GM19463 (cell line): Measurements from ENCODE around the gene POTEF.
"Not testable (repeated sequence)": the region's sequence is repeated elsewhere in the genome, so short reads cannot be mapped to it uniquely, and the experiment has no call there.

ENCODE experiments used
- ATAC-seq: cut with Tn5 transposase; IDR thresholded peaks from one replicate; pipeline ENCODE4 v1.9.1; 2021; ENCODE audit warnings: mild to moderate bottlenecking, moderate library complexity; ENCODE audit not compliant: unreplicated experiment

Gene POTEF

DNA sequence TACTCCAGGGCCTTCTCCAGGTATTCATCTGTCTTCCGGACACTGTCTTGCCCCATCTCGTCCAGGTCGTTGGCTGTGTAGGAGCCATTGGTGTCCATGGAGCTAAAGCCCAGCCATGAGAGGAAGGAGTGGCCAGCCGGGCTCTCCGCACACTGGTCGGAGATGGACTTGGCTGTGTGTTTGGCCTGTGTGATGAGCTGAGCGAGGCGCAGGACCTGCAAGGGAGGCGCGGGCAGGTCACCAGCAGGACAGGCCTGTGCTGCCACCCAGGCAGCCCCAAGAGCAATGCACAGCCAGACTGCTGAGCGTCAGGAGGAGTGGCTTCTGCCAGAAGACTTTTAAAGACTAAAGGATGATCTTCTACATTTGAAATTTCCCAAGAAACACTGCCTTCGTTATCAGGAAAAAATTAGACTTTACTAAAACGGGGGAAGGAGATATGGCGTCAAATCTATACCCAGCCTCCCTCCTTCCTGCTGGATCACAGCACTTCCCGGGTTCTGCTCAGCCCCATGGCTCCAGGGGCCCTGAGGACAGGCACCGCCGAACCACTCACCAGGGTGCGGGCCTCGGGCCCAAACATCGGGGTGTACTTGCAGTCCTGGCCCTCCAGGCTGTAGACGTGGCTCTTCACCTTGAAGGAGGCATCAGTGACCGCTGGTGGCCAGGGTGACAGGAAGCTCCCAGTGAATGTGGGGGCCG, 24.9 kb upstream of the POTEF start:
- not testable (repeated sequence) for ATAC-seq

DNA sequence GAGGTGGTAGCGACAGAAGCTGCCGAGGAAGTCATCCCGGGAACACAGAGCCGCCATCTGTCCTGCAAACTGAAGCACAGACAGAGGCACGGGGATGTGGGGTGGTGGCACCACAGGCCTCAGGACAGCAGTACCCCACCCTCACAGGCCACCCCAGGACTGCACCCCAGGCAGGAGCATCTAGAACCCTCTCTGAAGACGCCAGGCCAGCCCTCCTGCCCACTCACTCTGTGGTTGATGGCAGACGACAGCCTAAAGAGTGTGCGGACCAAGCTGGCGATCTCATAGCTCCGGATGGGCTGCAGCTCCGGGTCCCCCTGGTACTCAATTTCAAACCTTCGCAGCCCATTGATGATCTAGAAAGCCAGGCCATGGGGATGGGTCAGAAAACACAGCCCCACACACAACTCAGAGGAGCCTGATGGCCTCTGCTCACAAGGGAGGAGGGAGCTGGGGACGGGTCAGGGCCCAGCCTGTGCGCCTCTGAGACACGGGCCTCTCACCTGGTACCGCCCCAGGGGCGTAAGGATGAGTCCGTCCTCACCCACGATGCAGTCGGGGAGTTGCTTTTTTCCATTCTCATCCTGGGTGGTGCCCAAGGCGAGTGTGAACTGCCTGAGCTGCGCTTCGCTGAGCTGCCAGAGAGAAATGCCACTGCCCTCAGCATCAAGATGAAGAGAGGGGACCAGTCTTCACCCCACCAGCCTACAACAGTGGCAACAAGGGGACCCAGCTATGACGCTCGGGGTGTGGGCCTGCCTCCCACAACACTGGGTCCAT, 24.0 kb upstream of the POTEF start:
- ATAC-seq = no peak

DNA sequence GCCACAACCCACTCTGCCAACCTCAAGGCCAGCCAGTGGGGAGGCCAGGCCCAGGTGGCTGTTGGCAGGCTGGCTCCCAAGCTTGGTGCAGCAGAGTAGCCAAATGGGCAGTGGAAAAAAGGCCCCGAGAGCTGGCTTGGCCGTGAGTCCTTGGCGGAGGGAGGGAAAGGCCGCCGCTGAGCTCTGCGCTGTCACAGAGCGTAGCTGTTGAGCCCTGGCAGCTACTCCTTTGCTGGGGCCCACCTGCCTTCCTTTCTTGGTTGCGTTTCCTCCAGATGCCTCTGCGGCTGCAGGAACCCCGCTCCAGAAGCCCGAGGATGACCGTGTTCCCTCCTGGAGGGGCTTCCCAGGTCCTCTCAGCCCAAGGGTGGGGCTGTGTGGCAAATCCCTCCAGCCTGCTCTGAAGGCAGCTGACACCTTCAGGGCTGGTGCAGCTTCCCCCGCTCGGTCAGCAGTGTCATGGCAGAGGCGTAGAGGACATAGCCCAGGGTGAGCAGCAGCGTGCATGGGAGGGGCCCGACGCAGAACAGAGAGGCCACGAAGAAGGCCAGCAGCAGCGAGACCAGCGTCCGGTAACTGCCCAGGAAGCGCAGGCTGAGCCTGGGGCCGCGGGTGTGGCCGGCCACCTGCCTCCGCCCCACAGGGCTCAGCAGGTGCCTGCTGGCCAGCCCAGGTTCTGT, 23.3 kb upstream of the POTEF start:
- not testable (repeated sequence) for ATAC-seq

DNA sequence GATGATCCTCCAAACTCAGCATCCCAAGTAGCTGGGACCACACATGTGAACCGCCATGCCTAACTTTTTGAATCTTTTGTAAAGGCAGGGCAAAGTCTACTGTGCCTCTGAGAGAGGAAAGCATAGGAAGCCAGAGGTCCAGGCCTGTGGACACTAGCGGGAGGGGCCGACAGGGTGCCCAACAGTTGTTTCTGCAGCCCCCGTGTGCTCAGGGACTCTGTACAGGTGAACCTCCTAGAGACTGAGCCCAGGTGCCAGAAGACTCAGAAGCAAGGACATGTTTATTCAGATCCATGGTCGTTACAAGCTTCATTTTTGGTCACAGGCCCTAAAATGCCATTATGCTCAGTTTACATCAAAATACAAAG, 22.1 kb upstream of the POTEF start:
- ATAC-seq = not testable (repeated sequence)

DNA sequence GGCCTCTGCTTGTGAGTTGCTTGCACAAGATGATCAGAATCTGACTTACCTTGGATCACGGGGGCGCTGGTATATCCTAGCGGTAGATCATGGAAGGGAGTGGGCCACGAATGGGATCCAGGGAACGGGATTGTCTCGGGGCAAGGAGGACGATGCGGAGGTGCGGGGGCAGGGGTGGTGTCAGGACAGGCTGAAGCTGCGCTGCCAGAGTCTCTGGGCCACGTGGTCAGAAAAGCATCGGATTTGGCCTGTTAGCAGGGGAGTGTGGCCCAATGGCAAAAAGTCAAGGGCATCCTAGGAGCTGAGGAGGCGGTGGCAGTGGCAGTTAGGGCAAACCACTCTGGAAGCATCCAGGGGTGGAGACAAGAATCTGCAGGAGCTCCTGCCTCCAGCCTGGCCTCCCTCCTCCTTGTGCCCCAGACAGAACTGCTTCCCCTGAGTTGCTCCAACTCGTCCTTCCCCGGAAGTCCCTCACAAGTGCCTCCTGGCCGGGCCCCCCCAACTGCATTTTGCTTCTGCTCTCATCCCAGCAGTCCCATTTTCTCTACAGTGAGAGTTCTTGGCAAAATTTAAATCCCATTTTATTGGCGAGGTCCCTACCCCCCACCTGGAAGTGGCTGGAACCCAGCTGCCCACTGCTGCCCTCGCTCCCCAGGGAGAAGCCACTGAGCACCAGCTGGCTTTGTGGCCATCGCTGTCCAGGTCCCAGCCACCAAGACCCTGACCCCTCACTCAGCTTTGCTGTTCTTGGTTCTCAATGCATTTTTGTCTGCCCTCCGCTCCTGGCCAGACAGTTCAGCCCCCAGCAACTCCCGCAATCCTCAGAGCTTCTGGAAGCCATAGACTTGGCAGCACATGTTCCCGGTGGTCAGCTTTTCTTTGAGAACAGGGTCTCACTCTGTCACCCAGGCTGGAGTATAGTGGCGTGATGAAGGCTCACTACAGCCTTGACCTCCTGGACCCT, 21.4 kb upstream of the POTEF start:
- no peak for ATAC-seq

DNA sequence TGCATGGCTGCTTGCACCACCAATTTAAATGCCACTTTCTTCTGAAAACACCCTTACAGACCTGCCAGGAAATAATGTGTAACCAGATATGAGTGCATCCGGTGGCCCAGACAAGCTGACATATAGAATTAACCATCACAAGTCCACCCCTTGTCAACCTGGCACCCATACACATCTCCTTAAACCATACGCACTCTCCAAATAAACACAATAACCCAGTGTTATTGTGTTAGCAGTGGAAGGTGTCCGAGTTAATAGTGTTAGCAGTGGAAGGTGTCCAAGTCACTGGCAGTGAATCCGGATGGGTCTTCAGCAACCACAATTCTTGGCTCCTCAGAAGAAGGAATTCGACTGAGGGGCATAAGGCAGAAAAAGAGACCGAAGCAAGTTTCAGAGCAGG, 19.5 kb upstream of the POTEF start:
- not testable (repeated sequence) for ATAC-seq

DNA sequence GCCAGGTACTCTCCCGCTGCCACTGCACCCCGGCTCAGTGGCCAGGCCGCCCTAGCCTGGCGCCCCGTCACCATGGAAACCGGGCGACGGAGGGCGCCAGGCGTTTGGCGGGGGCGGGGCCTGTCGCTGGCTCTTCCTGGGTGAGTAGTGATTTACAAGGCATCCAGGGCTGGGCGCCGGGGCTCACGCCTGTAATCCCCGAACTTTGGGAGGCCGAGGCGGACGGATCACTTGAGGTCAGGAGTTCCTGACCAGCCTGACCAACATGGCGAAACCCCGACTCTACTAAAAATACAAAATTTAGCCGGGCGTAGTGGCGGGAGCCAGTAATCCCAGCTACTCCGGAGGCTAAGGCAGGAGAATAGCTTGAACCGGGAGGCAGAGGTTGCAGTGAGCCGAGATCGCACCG, 16.0 kb upstream of the POTEF start, which contains the start of gene CCDC74B:
Gene CCDC74B, minus strand, starts transcription at position 107 of the 409 bp plus-strand sequence. CDS start 116 bp downstream, outside the sequence.
- peak; percentile 96 for ATAC-seq

DNA sequence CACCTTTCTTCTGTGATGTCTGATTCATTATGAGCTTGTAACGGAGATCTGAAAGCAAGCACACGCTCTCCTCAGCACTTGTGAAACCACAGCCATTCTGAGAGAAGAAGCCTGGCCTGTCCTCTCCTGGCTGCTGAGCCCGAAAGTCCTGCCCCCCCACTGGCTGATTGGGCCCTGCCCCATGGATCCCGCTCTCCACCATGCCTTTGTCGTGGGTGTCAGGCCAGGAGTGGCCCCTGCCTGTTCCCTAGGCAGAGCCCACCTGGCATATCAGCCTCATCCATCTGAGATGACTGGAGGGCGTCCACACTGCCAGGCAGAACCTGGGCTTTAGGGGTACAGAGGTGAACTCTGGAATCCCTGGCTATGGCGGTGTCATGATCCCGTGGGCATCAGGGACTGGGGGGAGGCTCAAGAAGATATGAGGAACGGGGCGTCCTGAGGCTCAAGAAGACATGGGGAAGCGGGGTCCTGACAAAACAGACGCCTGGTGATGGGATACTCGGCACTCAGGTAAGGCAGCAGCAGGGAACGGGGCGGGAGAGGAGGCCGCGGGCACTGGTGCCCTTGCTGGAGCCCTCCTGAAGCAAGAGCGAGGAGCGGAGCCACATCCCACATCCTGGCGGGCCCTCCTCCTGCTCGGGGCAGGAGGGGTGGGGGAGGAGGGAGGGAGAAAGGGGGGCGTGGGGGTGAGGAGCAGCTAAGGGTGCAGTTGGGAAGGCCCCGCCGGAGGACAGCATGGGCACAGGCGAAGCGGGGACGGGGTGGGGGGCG, 14.4 kb upstream of the POTEF start:
- ATAC-seq = not testable (repeated sequence)

DNA sequence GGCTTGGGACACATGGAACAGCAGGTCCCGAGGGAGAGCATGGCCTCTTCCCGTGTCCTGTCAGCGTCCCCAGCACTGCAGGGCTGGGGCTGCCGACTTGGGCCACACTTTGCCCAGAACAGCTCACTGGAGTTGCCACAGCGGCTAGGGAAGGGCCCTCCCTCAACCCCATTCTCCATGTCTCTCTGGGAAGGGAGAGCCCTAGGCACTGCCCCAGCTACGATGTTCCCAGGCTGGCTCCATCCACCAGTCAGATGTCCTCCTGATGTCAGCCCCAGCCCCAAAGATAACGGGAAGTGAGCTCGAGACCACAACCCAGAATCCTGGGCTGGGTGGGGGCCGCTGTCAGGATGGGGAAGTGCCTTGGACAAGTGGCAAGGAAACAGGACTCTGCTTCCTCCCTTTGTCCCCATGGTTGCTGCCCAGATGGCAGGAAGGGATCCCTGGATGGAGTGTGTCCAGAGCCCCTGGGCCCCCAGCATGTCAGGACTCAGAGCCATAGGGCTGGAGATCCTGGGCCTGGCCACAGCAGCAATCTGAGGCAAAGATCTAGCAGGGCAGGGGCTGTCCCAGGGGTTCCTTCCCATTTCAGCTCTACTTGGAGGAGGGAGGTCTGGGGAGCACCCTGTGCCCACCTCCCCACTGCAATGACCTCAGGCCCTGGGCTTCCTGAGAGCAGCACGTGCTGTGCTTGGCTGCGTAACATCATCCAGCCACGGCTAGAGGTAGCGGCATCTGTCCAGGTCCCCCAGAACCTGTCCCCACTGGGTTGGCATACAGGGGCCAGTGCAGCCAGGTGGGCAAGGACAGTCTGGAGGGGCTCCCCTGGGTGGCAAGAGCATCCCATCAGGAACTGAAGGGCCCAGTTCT, 13.6 kb upstream of the POTEF start:
- not testable (repeated sequence) for ATAC-seq

DNA sequence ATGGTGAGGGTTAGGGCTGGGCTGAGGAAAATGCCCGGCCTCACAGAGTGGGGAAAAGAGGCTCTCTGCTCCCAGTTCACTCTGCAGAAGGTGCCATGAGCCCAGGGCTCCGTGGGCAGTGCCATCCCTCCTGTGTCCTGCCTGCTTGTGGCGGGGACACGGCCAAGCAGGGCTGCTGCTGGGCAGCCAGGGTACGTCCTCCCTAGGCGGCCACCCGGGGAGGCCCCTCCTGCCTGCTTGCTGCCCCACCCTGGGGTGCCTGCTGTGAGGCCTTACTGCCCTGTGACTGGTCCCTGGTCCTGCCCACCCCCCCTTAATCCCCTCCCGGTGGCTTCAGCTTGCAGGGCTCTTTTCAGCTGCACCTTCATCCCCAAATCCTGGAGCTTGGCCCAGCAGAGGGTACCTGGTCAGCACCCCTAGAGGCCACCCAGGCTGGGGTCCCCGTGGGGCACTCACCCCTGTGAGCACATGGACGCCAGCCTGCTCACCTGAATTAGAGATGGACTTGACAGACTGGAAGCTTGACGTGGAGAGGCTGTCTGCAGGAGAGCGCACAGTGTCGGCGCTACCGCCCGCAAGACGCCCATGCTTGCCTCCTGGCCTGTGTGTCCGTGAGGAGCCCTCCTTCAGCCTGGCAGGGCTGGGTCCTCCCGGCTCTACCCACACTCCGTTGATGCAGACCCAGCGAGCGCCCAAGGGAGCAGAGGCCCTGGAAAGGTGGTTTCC, 12.8 kb upstream of the POTEF start:
- ATAC-seq = not testable (repeated sequence)

DNA sequence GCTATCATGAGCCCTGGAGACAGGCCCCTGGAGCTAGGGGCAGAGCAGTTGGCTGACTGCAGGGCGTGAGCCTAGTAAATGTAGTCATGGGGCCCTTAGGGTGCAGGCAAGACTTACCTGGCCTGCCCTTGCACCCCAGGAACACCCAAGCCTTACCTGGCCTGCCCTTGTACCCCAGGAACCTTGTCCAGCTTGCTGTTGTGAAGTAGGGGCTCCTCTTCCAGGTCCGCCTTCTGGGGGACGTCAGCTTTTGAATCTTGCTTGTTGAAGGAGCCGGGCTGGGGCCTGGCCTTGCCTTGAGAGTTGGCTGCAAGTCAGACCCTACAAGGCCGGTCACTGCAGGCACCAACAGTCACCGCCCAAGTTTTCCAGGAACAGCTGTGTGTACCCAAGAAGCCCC, 12.0 kb upstream of the POTEF start:
- not testable (repeated sequence) for ATAC-seq

DNA sequence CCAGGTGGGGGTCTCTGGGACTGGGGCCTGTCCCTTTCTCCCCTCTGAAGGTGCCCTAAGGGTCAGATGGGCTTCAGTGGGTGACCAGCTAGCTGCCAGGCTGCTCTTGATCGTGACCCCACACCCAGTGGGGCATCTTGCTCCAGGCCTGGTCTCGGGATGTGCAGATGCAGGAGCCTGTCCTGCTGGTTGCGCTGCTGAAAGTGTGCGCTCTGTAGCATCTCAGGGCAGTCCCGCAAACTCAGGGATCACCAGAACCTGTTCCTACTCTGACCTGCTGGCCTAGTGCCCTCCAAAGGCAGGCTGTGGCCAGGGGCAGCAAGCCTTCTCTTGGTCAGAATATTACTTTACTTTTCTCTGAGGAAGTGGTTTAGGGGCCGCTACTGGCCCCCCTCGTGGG, 11.5 kb upstream of the POTEF start:
- not testable (repeated sequence) for ATAC-seq

DNA sequence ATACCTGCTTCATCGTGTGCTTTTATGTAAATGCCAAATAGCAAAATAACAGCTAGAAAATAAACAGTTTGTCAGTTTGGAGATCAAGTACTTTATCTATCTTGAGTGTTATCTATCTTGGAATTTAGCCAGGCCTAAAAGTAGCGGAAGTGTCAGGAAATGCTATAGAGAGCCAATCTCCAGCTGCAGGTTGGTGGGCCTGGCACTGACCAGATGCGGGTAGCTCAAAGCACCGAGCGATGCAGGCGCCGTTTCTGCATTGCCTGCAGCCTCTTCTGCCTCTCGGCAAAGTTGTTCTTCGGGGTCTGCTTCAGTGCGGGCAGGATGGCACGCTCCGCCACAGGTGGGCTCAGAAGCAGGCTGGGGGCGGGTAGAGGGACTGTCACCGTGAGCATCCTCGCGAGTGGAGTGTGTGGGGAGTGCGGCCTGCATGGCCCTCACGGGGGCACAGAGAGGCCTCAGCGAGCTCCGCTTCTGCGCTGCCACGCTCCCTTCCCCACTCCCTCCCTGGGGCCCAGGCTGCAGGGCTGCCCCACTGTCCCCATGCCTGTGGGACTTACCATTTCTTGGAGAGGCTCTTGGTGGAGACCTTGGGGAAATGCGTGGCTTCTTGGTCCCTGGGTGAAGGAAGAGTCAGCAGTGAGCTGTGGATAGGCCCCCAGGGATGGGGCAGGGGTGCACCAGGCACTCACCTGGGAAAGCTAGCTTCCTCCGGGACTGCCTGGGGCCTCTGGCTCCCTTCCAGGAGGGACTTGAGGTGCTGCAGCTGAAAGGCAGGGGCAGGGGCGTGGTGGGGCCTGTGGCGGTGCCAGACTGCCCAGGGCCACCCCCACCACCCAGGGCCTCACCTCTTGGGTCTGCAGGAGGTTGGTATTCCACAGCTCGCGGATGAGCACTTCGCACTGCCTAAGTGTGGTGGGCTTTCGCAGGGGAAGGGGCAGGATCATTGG, 10.6 kb upstream of the POTEF start:
- ATAC-seq = not testable (repeated sequence)

DNA sequence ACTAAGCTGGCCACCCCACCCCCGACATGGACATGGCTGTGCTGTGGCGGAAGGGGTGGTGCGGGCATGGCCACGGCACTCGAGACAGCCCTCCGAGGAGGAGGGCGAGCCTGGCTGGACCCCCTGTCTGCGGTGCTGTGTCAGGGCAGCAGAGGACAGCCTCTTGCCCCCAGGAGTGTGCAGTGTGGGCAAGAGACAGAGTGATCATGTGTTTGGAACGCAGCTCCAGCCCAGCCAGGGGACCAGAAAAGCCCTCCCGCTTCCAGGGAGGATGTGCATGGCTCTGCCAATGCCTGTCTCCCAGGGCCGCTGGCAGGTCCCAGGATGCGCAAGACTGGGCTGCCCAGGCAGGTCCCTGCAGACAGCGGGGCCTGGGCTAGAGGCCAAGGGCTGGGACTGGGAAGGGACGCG, 9.8 kb upstream of the POTEF start:
- not testable (repeated sequence) for ATAC-seq

DNA sequence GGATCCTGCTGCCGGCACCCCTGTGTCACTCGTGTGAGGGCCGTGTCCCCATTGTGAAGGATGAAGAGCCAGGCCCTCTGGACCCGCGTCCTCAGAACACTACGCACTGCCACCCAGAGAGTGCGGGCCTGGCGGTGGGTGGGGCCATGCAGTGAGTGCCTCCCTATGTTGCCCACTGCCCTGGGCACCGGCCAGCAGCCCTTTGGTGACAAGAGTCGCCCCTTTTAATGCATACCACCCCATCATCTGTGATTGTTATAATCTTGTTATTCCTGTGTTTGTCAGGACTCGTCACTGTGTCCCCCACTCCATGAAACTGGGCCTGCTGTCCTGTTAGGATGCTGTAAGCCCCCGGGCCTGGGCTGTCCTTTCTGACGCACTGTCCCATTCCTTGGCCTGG, 9.3 kb upstream of the POTEF start:
- not testable (repeated sequence) for ATAC-seq

DNA sequence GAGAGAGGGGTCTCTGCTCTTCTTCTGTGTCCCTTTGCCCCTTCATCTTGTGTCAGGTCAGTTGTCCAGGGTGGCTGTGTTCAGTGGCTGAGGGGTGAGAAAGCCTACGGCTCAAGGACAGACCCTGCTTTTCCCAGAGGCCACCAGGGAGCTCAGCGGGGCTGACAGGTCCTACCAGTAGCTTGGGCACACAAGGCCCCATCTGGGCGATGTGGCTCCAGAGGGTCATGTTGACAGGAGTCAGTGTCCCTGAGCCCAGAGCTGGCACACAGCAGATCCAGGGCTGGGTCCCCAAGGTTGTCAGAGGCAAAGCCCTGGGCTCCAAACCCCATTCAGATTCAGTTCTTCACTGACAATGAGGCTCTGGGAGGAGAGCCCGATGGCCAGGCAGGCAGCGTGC, 8.1 kb upstream of the POTEF start:
- ATAC-seq = not testable (repeated sequence)

DNA sequence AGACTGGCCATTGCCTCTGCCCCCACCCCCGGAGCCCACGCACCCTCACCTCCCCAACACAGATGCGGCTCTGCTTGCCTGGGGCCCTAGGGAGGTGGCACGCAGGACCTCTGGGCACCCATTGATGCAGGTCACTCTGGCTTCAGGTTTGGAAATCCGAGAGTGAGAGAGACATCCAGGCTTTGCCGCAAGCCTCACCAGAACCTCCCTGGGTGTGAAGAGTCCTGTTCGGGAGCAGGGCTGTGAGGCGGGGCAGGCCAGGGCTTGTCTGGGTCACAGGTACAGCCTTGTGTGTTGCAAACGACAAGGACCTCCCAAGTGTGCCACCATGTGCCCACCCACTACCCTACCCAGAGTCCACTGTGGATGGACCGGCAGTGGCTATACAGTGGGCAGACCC, 7.5 kb upstream of the POTEF start:
- not testable (repeated sequence) for ATAC-seq
